B cell (primary cell): ENCODE data around the gene SPHKAP. TPM values are rescaled to one million over a fixed set of nuclear protein-coding genes. Genes with fewer than 3 reads are reported as not detected.

ENCODE experiments used
- ATAC-seq: fragments of 200-7000 bp; cut with Tn5 transposase; one replicate; pipeline ENCODE4 v1.10.0; 2021; ENCODE audit warnings: low read depth, mild to moderate bottlenecking, moderate number of reproducible peaks, moderate library complexity
- CTCF ChIA-PET: fragments of 350-600 bp; sonication (Branson Sonifier 250); formaldehyde crosslinking; loops from one replicate; lab custom pipeline; 2021; ENCODE audit warnings: antibody characterized with exemption, inconsistent platforms; lab: Charles Lee
- POLR2A ChIA-PET: fragments of 350-600 bp; sonication (Branson Sonifier 250); formaldehyde crosslinking; loops from one replicate; lab custom pipeline; 2021; ENCODE audit warnings: antibody characterized with exemption; lab: Charles Lee
- DNase-seq: peaks from one replicate; pipeline ENCODE4 v3.0.0; 2013
- H2AFZ ChIP-seq: 2 replicates; pipeline ENCODE4 v1.6.1; 2012; ENCODE audit warnings: mild to moderate bottlenecking, low read depth, low read length; ENCODE audit not compliant: insufficient read depth, poor library complexity, severe bottlenecking
- H3K27ac ChIP-seq, 2 donors: 1 replicate in 1 of 2; 2 replicates in 1 of 2; pipeline ENCODE4 v1.5.1; 2012 to 2013; ENCODE audit warnings: low read length in 2 of 2, mild to moderate bottlenecking in 2 of 2, moderate library complexity in 1 of 2
- H3K27me3 ChIP-seq, 4 experiments: fragments of 200-600 bp in 1 of 4; sonication (generic) in 1 of 4; replicated peaks in 1 of 4; 1 replicate in 2 of 4; 2 replicates in 2 of 4; pipeline versions ENCODE4 v1.6.1 to v1.7.0; 2013 to 2016; ENCODE audit warnings: low read length in 3 of 4, mild to moderate bottlenecking in 2 of 4, mixed read lengths in 1 of 4, moderate library complexity in 1 of 4; ENCODE audit not compliant: insufficient read depth in 4 of 4, control insufficient read depth in 3 of 4; ENCODE audit errors: control extremely low read depth in 1 of 4
- H3K36me3 ChIP-seq, 2 experiments: replicated peaks in 1 of 2; 1 replicate in 1 of 2; 2 replicates in 1 of 2; pipeline versions ENCODE4 v1.6.1 to v1.7.1; 2013; ENCODE audit warnings: low read length in 1 of 2; ENCODE audit not compliant: insufficient read depth in 2 of 2, control insufficient read depth in 1 of 2; ENCODE audit errors: control extremely low read depth in 1 of 2, extremely low read depth in 1 of 2
- H3K4me1 ChIP-seq, 2 donors: fragments of 200-600 bp in 1 of 2; sonication (generic) in 1 of 2; 1 replicate in 1 of 2; 2 replicates in 1 of 2; pipeline versions ENCODE4 v1.5.1 to v1.6.1; 2013 to 2017; ENCODE audit warnings: low read length in 2 of 2; ENCODE audit not compliant: control insufficient read depth in 2 of 2, insufficient read depth in 2 of 2
- H3K4me2 ChIP-seq: replicated peaks from 2 replicates; pipeline ENCODE3; 2012; ENCODE audit warnings: mild to moderate bottlenecking, low read depth, low read length; ENCODE audit not compliant: poor library complexity, severe bottlenecking
- H3K4me3 ChIP-seq, 5 experiments: fragments of 200-600 bp in 1 of 5; sonication (generic) in 1 of 5; 1 replicate in 3 of 5; 2 replicates in 2 of 5; pipeline versions ENCODE4 v1.5.1 to v1.7.0; 2011 to 2016; ENCODE audit warnings: low read length in 4 of 5, mild to moderate bottlenecking in 4 of 5, low read depth in 2 of 5, control low read depth in 1 of 5, moderate library complexity in 1 of 5; ENCODE audit not compliant: insufficient read depth in 1 of 5; ENCODE audit errors: control extremely low read depth in 1 of 5, extremely low read depth in 1 of 5
- H3K79me2 ChIP-seq: fragments of 200-600 bp; sonication (generic); one replicate; pipeline ENCODE4 v1.6.0; 2016; ENCODE audit warnings: low read length; ENCODE audit not compliant: control insufficient read depth, insufficient read depth
- H3K9ac ChIP-seq: fragments of 200-600 bp; sonication (generic); 2 replicates; pipeline ENCODE4 v1.6.1; 2017; ENCODE audit warnings: mild to moderate bottlenecking, low read length, moderate library complexity
- H3K9me3 ChIP-seq, 3 donors: one replicate each; pipeline versions ENCODE4 v1.6.1 to v1.7.1; 2013; ENCODE audit warnings: low read length in 2 of 3; ENCODE audit not compliant: control insufficient read depth in 2 of 3, insufficient read depth in 1 of 3; ENCODE audit errors: control extremely low read depth in 1 of 3
- H4K20me1 ChIP-seq: 2 replicates; pipeline ENCODE4 v1.6.0; 2012; ENCODE audit warnings: mild to moderate bottlenecking, low read length; ENCODE audit not compliant: insufficient read depth, control insufficient read depth, poor library complexity, severe bottlenecking
- H3K27ac Mint-ChIP-seq: one replicate; pipeline ENCODE4 v1.8.0; 2021; ENCODE audit warnings: mixed read lengths
- H3K27me3 Mint-ChIP-seq: one replicate; pipeline ENCODE4 v1.8.0; 2021; ENCODE audit warnings: mixed read lengths
- H3K4me1 Mint-ChIP-seq: one replicate; pipeline ENCODE4 v1.8.0; 2021; ENCODE audit warnings: mixed read lengths
- H3K4me3 Mint-ChIP-seq: one replicate; pipeline ENCODE4 v1.8.0; 2021; ENCODE audit warnings: mixed read lengths
- H3K9me3 Mint-ChIP-seq: one replicate; pipeline ENCODE4 v1.8.0; 2022; ENCODE audit warnings: mixed read lengths; ENCODE audit not compliant: insufficient read depth
- CTCF ChIP-seq: fragments of 200-600 bp; IDR thresholded peaks from one replicate; pipeline ENCODE4 v1.8.0; 2022; ENCODE audit warnings: antibody characterized with exemption, mild to moderate bottlenecking
- EZH2 ChIP-seq: IDR thresholded peaks from 2 replicates; pipeline ENCODE4 v1.6.1; 2012; ENCODE audit warnings: borderline replicate concordance, low read depth, mild to moderate bottlenecking, moderate library complexity, low read length; ENCODE audit not compliant: insufficient read depth, poor library complexity, severe bottlenecking
- WGBS: methylation state at CpG from one replicate; pipeline ENCODE4 v1.1.5; 2013; ENCODE audit warnings: missing lambda C conversion rate; ENCODE audit not compliant: insufficient coverage; 5-methylcytosine and 5-hydroxymethylcytosine counted together
- intact Hi-C: fragments of 100-400 bp; cut with micrococcal nuclease; formaldehyde crosslinking; loops from one replicate; pipeline ENCODE4 v1.10.0; 2022
- polyA plus RNA-seq: library from polyadenylated mRNA; depleted of rRNA; stranded (reverse); fragments of >200 nt; gene quantifications from 2 replicates; pipeline ENCODE4 v1.2.3, GENCODE V29; 2012
- total RNA-seq, 2 donors: library from RNA; stranded (reverse); fragments of 120-200 nt in 1 of 2; gene quantifications; 1 replicate in 1 of 2; 2 replicates in 1 of 2; pipeline versions ENCODE4 v1.2.3 to v1.2.4, GENCODE V29; 2013 to 2022

SPHKAP gene
- total and polyA plus RNA-seq, 2 donors (not counting 1 experiment from before 2014, with no cell fraction given): not detected

- Histone ChIP-seq H3K4me2 (no peak overlapping the region), H3K27me3 (no peaks in the 10 kb centered on the region), H2AFZ (no peak overlapping the region), H3K4me3 (no peak overlapping the region), H3K9ac (no peak overlapping the region), H4K20me1 (no peaks in the 10 kb centered on the region), H3K9me3 (peaks cover 0 to 8% (median 0%) of the 10 kb centered on the region in 3 donors), H3K27ac (no peak overlapping the region), H3K36me3 (no peaks in the 10 kb centered on the region), H3K4me1 (no peaks in the 10 kb centered on the region), H3K79me2 (no peaks in the 10 kb centered on the region)
- DNase-seq: no peak
- CTCF ChIA-PET: no interaction called here
- intact Hi-C loops: no loop called here
- Mint-ChIP-seq H3K27ac (no peak overlapping the region), H3K4me3 (no peak overlapping the region), H3K27me3 (no peaks in the 10 kb centered on the region), H3K9me3 (peaks cover 4% of the 10 kb centered on the region), H3K4me1 (no peaks in the 10 kb centered on the region)
- no peak for ATAC-seq
- POLR2A ChIA-PET: no interaction called here
- TF ChIP-seq EZH2: no peak
- no CpG with 5 or more reads among the region's 9 CpGs for WGBS
Observed at GRCh38 chr2:228092056-228092455, 89.4 kb downstream of the SPHKAP start.

DNA sequence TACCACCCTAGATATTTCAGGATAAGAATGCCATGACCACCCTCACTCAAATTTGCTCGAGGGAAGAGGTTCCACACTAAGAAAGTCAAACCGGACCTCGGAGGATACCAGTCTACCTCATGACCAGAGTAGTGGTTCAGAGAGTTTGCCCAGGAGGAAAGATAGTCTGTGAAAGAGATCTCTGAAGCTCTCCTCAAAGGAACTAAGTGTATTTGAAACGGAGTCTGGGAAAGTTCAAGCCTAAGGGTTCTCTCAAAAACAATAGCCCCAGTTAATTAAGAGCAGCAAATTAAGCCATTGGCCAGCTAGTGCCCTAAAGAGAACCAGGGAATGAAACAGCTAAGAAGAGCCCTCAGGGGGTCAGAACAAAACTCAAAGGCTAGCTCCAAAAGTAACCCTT is 94.9 kb downstream of the SPHKAP start:
- H3K9me3 ChIP-seq: peaks cover 0 to 8% (median 0%) of the 10 kb centered on the region in 3 donors
- Mint-ChIP-seq H3K4me1 (no peaks in the 10 kb centered on the region), H3K27me3 (no peaks in the 10 kb centered on the region), H3K27ac (no peak overlapping the region), H3K9me3 (peaks cover 4% of the 10 kb centered on the region), H3K4me3 (no peak overlapping the region)
- no peaks in the 10 kb centered on the region for H3K27me3 ChIP-seq
- DNase-seq (no peak), ATAC-seq (no peak)
- intact Hi-C loops: no loop called here
- ChIA-PET CTCF (no interaction called here), POLR2A (no interaction called here)
- 50% methylated on average over 1 of the region's 4 CpGs for WGBS
- no peaks in the 10 kb centered on the region for H3K79me2 ChIP-seq
- no peak for TF ChIP-seq EZH2
- TF ChIP-seq CTCF: no peak
- H3K36me3 ChIP-seq: no peaks in the 10 kb centered on the region
- H4K20me1 ChIP-seq: no peaks in the 10 kb centered on the region
- H3K4me1 ChIP-seq: no peaks in the 10 kb centered on the region
- no peak overlapping the region for H3K4me2 ChIP-seq
- H3K4me3 ChIP-seq: no peak overlapping the region
- H3K9ac ChIP-seq: no peak overlapping the region
- no peak overlapping the region for H3K27ac ChIP-seq
- no peak overlapping the region for H2AFZ ChIP-seq
